Skeletal muscle tissue (tissue), 4 donors: ENCODE data around the gene ABHD17A. TPM values are rescaled to one million over a fixed set of nuclear protein-coding genes. Genes with fewer than 3 reads are reported as not detected.
A peak's percentile ranks its signal among the peaks of the same experiment; 100 is the strongest.

ENCODE experiments used
- H3K27ac ChIP-seq: one replicate; pipeline ENCODE4 v1.7.0; 2013; ENCODE audit warnings: mild to moderate bottlenecking, low read depth, low read length, inconsistent platforms
- H3K27me3 ChIP-seq, 3 donors: one replicate each; pipeline ENCODE4 v1.7.0; 2013; ENCODE audit warnings: low read length in 3 of 3; ENCODE audit not compliant: control insufficient read depth in 3 of 3, insufficient read depth in 3 of 3
- H3K36me3 ChIP-seq, 3 donors: one replicate each; pipeline ENCODE4 v1.7.0; 2013; ENCODE audit warnings: low read length in 3 of 3; ENCODE audit not compliant: control insufficient read depth in 3 of 3, insufficient read depth in 3 of 3
- H3K4me1 ChIP-seq, 3 donors: one replicate each; pipeline ENCODE4 v1.7.0; 2013; ENCODE audit warnings: low read length in 3 of 3, mild to moderate bottlenecking in 3 of 3; ENCODE audit not compliant: control insufficient read depth in 3 of 3, insufficient read depth in 3 of 3
- H3K4me3 ChIP-seq, 3 donors: one replicate each; pipeline ENCODE4 v1.7.0; 2013; ENCODE audit warnings: low read length in 3 of 3
- H3K9ac ChIP-seq, 3 donors: one replicate each; pipeline ENCODE4 v1.7.0; 2013; ENCODE audit warnings: low read length in 3 of 3, mild to moderate bottlenecking in 3 of 3, moderate library complexity in 2 of 3, low read depth in 1 of 3
- H3K9me3 ChIP-seq, 3 donors: one replicate each; pipeline ENCODE4 v1.7.0; 2013; ENCODE audit warnings: low read length in 3 of 3; ENCODE audit not compliant: control insufficient read depth in 3 of 3
- total RNA-seq: library from RNA; depleted of rRNA; stranded (reverse); fragments of >200 nt; gene quantifications from one replicate; pipeline ENCODE4 v1.2.3, GENCODE V29; 2014
- donor health status: Osteomylitis.

Gene ABHD17A
- total RNA-seq, 1 donor from 2014 or later, result 52.7 TPM

DNA sequence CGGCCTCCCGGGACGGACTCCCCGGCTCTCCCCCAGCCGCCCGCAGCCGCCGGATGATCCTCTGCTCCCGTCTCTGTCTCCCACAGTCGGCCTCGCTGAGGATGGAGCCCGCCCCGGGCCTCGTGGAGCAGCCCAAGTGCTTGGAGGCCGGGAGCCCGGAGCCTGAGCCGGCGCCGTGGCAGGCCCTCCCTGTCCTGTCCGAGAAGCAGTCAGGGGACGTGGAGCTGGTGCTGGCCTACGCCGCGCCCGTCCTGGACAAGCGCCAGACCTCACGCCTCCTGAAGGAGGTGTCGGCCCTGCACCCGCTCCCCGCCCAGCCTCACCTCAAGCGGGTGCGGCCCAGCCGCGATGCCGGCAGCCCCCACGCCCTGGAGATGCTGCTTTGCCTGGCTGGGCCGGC is 26.7 kb upstream of the ABHD17A start:
- Histone ChIP-seq H3K4me3 (no peak overlapping the region), H3K4me1 (peaks cover 6 to 25% (median 7%) of the 10 kb centered on the region in 3 donors), H3K9me3 (no peaks in the 10 kb centered on the region), H3K27me3 (no peaks in the 10 kb centered on the region), H3K9ac (no peak overlapping the region), H3K27ac (no peak overlapping the region), H3K36me3 (peaks cover 0 to 10% (median 2%) of the 10 kb centered on the region in 3 donors)

DNA sequence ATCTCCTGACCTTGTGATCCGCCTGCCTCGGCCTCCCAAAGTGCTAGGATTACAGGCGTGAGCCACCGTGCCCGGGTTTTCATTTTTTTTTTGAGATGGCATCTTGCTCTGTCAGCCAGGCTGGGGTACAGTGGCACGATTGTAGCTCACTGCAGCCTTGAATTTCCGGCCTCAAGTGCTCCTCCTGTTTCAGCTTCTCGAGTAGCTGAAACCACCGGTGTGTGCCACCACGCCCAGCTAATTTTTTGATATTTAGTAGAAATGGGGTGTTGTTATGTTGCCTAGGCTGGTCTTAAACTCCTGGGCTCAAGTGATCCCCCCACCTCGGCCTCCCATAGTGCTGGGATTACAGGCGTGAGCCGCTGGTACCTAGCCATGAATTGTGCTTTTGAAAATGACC is 25.8 kb upstream of the ABHD17A start:
- H3K4me1 ChIP-seq, result peaks cover 6 to 27% (median 7%) of the 10 kb centered on the region in 3 donors
- no peak overlapping the region for H3K4me3 ChIP-seq
- H3K27ac ChIP-seq, result no peak overlapping the region
- H3K27me3 ChIP-seq, result no peaks in the 10 kb centered on the region
- peaks cover 0 to 10% (median 2%) of the 10 kb centered on the region in 3 donors for H3K36me3 ChIP-seq
- H3K9me3 ChIP-seq, result no peaks in the 10 kb centered on the region
- no peak overlapping the region for H3K9ac ChIP-seq

DNA sequence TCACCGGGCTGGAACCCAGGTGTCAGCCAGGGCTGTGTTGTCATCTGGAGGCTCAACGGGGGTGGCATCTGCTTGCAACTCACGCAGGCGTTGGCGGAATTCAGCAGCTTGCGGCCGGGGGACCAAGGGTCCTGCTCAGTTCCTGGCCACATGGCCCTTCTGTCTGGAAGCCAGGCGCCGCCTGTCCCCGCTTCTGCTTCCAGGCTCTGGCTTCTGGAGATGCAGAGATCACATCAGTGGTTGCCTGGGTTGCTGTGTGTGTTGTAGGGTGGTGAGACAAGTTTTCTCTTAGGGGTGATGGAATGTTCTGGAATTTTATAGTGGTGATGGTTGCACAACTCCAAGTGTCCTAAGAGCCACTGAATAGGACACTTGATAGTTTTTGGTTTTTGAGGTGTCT is 24.9 kb upstream of the ABHD17A start:
- no peak overlapping the region for H3K27ac ChIP-seq
- H3K36me3 ChIP-seq, result peaks cover 0 to 10% (median 2%) of the 10 kb centered on the region in 3 donors
- H3K4me3 ChIP-seq, result no peak overlapping the region
- no peaks in the 10 kb centered on the region for H3K27me3 ChIP-seq
- peaks cover 11 to 33% (median 12%) of the 10 kb centered on the region in 3 donors for H3K4me1 ChIP-seq
- H3K9ac ChIP-seq, result no peak overlapping the region
- H3K9me3 ChIP-seq, result no peaks in the 10 kb centered on the region

DNA sequence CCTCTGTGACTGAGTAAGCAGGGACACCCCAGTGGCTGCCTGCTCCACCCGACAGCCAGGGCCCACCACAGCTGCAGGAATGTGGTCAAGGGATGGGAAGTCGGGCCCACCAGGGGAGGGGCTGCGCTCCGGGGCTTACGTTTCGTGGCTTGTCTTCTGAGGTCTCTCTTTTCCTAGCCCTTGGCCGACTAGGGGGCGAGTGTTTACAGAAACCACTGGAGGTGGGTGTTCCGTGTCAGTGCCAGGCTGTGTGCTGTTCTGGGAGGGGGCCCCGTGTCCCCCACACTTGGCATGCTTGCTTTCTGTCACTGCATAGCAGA is 24.4 kb upstream of the ABHD17A start:
- Histone ChIP-seq H3K4me3 (no peak overlapping the region), H3K27me3 (no peaks in the 10 kb centered on the region), H3K36me3 (peaks cover 0 to 10% (median 0%) of the 10 kb centered on the region in 3 donors), H3K4me1 (peaks cover 12 to 36% (median 13%) of the 10 kb centered on the region in 3 donors), H3K9me3 (no peaks in the 10 kb centered on the region), H3K27ac (no peak overlapping the region), H3K9ac (peak overlapping the region in 1 of 3 donors; percentile 25)

GRCh38 chr19:1908364-1908678 is 23.0 kb upstream of the ABHD17A start:
- Histone ChIP-seq H3K4me1 (peaks cover 12 to 37% (median 14%) of the 10 kb centered on the region in 3 donors), H3K4me3 (no peak overlapping the region), H3K9ac (no peak overlapping the region), H3K9me3 (no peaks in the 10 kb centered on the region), H3K36me3 (peaks cover 0 to 7% (median 0%) of the 10 kb centered on the region in 3 donors), H3K27ac (peak overlapping the region; percentile 51), H3K27me3 (no peaks in the 10 kb centered on the region)

GRCh38 chr19:1907563-1908363 is 22.5 kb upstream of the ABHD17A start:
- Histone ChIP-seq H3K4me3 (no peak overlapping the region), H3K9ac (peak overlapping the region in 1 of 3 donors; percentile 23), H3K27ac (peak overlapping the region; percentile 51)

DNA sequence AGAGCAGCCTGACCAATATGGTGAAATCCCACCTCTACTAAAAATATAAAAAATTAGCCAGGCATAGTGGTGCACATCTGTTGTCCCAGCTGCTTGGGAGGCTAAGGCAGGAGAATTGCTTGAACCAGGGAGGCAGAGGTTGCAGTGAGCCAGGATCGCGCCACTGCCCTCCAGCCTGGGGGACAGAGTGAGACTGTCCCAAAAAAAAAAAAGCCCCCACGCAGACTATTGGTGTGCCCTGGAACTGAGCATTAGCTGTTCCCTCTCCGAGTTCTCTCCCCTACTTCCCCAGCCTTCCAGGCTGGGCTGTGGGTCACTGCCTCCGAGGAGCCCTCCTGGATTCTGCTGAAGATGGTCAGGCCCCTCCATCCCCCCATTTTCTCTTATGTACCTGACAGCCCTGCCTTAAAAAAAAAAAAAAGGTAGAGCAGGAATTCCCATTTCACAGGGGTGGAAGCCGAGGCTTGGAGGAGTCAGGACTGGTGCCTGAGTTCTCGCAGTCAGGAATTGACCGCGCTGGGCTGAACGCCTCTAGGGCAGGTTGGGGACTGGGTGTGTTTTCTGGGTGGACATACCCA is 21.8 kb upstream of the ABHD17A start:
- no peaks in the 10 kb centered on the region for H3K36me3 ChIP-seq
- peak overlapping the region; percentile 51 for H3K27ac ChIP-seq
- H3K4me1 ChIP-seq, result peaks cover 12 to 37% (median 14%) of the 10 kb centered on the region in 3 donors
- H3K4me3 ChIP-seq, result no peak overlapping the region
- H3K27me3 ChIP-seq, result no peaks in the 10 kb centered on the region
- no peaks in the 10 kb centered on the region for H3K9me3 ChIP-seq
- H3K9ac ChIP-seq, result no peak overlapping the region

More at GRCh38 chr19:1907563-1908363, 22.5 kb upstream of the ABHD17A start:
- Histone ChIP-seq H3K9me3 (no peaks in the 10 kb centered on the region), H3K27me3 (no peaks in the 10 kb centered on the region), H3K4me1 (peaks cover 12 to 37% (median 14%) of the 10 kb centered on the region in 3 donors), H3K36me3 (peaks cover 0 to 2% (median 0%) of the 10 kb centered on the region in 3 donors)

DNA sequence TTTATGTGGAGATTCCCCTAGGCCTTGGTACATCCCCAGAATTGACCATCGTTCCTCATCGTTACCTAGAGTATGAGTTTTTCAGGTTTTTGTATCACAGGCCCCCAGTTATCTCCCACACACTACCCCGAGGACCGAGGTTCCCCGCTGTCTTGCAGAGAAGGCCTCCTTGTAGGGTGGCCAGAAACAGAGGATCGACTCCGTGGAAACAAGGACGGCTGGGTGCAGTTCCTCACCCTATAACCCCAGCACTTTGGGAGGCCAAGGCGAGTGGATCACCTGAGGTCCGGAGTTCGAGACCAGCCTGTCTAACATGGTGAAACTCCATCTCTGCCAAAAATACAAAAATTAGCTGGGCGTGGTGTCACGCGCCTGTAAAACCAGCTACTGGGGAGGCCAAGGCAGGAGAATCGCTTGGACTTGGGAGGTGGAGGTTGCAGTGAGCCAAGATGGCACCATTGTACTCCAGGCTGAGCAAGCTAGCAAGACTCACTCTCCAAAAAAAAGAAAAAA is 20.6 kb upstream of the ABHD17A start:
- H3K36me3 ChIP-seq, result no peaks in the 10 kb centered on the region
- H3K9me3 ChIP-seq, result no peaks in the 10 kb centered on the region
- peak overlapping the region; percentile 85 to 93 (median 88) for H3K4me3 ChIP-seq
- peaks cover 12 to 37% (median 14%) of the 10 kb centered on the region in 3 donors for H3K4me1 ChIP-seq
- peak overlapping the region; percentile 69 for H3K27ac ChIP-seq
- no peaks in the 10 kb centered on the region for H3K27me3 ChIP-seq
- H3K9ac ChIP-seq, result peak overlapping the region; percentile 76 to 82 (median 77)

DNA sequence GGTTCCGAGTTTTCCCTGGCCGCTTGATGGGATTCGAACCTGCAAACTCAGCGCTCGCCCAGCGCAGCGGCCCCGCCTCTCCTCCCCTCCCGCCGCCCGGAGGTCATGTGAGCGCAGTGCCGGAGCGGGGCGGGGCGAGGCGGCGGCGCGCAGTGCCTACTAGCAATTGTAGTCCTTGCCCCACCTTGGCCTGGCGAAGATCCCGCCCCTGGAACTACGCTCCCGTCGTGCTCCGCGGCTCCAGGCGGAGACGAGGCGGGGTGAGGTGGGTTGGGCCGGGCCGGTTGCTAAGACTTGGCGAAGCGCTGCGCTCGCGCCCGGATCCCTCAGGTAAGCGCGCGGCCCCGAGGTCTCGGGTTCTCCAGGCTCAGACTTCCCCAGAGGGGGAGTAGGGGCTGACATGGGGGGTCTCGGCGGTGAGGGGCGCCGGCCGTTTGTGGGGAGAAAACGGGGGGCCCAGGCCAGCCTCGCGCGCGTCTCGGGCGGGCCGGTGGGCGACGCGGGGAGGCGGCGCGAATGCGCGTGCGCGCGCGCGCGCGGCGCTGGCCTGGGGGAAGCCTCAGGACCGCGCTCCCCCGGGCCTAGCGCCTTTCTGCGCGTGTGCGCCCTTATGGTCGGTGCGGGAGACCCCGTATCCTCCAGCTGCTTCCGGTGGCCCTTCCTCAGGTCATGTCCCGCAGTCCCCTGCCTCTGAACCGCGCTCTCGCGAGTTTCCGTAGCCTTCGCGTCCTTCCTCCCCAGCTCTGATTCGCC is 20.0 kb upstream of the ABHD17A start, which contains the start of the genes ADAT3 and SCAMP4:
Gene ADAT3, plus strand, starts transcription at position 290 of the 753 bp plus-strand sequence. CDS start 6,649 bp downstream, outside the sequence.
Gene SCAMP4, plus strand, starts transcription at position 290 of the 753 bp plus-strand sequence. CDS start 9,621 bp downstream, outside the sequence.
- peak within 1 kb of the TSS; percentile 85 to 93 (median 88) for H3K4me3 ChIP-seq
- no peaks in the 10 kb centered on the region for H3K9me3 ChIP-seq
- H3K4me1 ChIP-seq, result peaks cover 12 to 37% (median 14%) of the 10 kb centered on the region in 3 donors
- peak within 1 kb of the TSS; percentile 69 for H3K27ac ChIP-seq
- H3K9ac ChIP-seq, result peak within 1 kb of the TSS; percentile 76 to 82 (median 77)
- H3K36me3 ChIP-seq, result no peaks in the 10 kb centered on the region
- no peaks in the 10 kb centered on the region for H3K27me3 ChIP-seq
